NCI-H1105 treated with DMSO at 0.1 percent for 48 hours (cell line): ENCODE results near the gene MED12L.

Experiments used
- DNase-seq: peaks from one replicate; lab custom pipeline; 2025; lab: John Stamatoyannopoulos, UW

Gene MED12L

GRCh38 chr3:151459358-151459757, 373.9 kb downstream of the MED12L start:
- no peak for DNase-seq

GRCh38 chr3:151460228-151460627, 374.8 kb downstream of the MED12L start:
- peak; percentile 31 for DNase-seq

DNA sequence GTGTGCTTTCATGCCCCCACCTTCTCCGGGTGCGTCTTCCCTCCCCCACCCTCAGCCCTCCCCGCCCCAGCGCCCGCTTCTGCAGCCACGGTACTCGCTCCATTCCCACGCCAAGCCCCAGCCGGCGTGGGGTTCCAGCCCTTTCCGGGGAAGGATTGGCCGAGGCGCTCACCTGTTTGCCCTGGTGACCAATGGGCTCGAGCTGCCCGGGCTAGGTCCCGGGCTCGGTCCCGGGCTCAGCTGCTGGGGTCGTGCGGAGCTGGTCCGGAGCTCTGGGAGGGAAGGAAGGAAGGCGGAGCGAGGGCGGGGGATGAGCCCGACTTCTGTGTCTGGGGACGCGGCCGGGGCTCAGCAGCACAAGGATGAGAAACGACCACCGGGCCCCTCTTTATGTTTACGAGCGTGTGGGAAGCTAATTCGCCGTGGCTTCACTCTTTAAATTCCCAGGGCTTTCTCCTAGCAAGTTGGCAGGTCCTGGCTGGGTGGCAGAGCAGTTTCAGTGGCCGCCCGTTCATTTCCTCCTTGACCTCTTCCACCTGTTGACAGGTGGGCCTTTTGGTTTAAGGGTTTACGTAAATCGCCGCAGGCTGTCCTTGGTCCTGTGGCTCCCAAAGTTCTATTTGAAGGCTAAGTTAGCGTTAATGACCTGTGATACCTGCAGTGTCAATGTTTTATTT, 375.4 kb downstream of the MED12L start, which contains the start of gene IGSF10:
IGSF10 (minus strand) TSS at position 288 of the 677 bp plus-strand sequence. CDS start 2,352 bp downstream, outside the sequence.
- peak; percentile 48 for DNase-seq

GRCh38 chr3:151462278-151462780, 376.9 kb downstream of the MED12L start:
- no peak for DNase-seq

GRCh38 chr3:151462991-151463390, 377.5 kb downstream of the MED12L start:
- DNase-seq, result no peak

DNA sequence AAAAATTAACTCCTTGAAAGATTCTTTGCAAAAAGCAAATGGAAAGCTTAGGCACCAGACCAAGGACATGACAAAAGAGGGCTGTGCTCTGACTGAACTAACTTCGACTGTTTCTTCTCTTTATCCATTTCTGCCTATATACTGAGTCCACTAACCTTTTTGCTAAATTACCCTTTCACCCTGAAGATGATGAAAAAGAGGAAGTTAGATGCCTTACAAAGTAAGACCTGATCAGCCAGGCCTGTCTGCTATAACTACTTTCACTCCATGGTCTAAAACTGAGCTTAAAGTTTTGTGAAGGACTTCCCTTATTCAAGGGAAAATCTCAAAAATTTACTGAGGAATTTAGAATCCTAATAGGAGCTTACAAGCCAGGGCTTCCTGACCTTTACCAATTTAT, 381.6 kb downstream of the MED12L start:
- no peak for DNase-seq

- peak; percentile 78 for DNase-seq
These were observed 382.9 kb downstream of the MED12L start for GRCh38 chr3:151468284-151468917.

GRCh38 chr3:151476344-151477018, 391.0 kb downstream of the MED12L start:
- no peak for DNase-seq

DNA sequence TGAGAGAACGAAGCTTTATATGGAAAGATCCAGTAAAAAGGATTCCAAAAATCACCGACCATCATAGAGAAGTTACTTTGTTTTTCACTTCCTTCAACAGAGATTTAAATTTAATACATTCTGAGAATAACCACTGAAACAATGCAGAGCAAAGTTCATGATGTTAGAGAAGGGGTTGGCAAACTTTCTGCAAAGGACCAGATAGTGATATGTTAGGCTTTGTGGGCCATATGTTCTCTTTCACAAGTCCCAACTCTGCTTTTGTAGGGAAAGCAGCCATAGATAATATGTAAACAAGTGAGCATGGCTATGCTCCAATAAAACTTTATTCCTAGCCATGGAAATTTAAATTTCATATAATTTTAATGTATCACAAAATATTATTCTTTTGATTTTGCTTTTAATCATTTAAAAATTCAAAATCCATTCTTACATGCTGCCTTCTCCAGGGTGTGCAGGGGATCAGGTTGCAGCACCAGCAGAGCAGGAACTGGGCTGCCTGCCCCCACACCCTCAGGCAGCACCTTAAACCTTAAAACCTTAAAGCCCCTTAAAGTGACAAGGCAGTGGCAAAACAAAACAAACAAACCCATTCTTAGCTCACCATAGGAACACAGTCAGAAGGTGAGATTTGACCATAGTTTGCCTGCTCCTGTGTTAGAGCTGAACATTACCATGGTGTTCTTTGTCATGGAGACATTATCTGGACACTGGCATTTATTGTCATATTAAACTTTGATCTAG, 392.3 kb downstream of the MED12L start:
- DNase-seq, result no peak

DNA sequence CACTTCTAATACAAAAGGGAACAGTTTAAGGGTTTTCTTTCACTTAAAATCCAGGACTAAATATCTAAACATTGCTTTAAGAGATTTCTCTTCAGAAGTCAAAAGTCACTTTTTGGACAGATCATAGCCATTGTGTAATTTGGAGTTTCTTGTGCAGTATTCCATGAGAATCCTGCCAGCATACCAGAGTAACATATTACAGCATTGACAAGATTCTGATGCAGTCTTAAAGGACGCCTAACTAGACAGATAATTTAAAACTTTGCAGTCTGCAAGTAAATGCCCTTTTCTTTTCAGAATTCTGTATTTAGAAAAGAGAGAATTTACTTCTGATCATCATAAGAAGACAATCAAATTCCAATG, 392.9 kb downstream of the MED12L start:
- no peak for DNase-seq

- no peak for DNase-seq
These were observed 394.0 kb downstream of the MED12L start for GRCh38 chr3:151479452-151479851.

- DNase-seq, result no peak
These were observed 395.0 kb downstream of the MED12L start for GRCh38 chr3:151480492-151480891.

- no peak for DNase-seq
These were observed 398.0 kb downstream of the MED12L start for GRCh38 chr3:151483488-151483887.

GRCh38 chr3:151483961-151484520, 398.6 kb downstream of the MED12L start:
- no peak for DNase-seq
